GM12878 (cell line): ENCODE results near the gene BLACAT1. TPM values are rescaled to one million over a fixed set of nuclear protein-coding genes. Genes with fewer than 3 reads are reported as not detected.

Experiments used
- ATAC-seq: fragments of 200-7000 bp; cut with Tn5 transposase; 3 replicates; pipeline ENCODE4 v1.9.1; 2020; ENCODE audit warnings: mild to moderate bottlenecking, moderate library complexity
- BruUV-seq: library from RNA; stranded (reverse); fragments of 400-500 nt; replicated peaks from 2 replicates; lab custom pipeline; 2021; lab: Mats Ljungman, UMichigan
- CTCF ChIA-PET: fragments of 300-600 bp; sonication (Branson Sonifier 250); formaldehyde crosslinking; extraction: SDS; loops from one replicate; lab custom pipeline; 2021; ENCODE audit warnings: inconsistent platforms; lab: Yijun Ruan, JAX
- POLR2A ChIA-PET: fragments of 350-600 bp; formaldehyde crosslinking; extraction: SDS; loops from one replicate; lab custom pipeline; 2021; ENCODE audit warnings: inconsistent platforms; lab: Charles Lee
- RAD21 ChIA-PET: fragments of 300-600 bp; sonication (Branson Sonifier 250); formaldehyde crosslinking; loops from one replicate; lab custom pipeline; 2023; ENCODE audit warnings: antibody characterized with exemption; ENCODE audit not compliant: unreplicated experiment; lab: Charles Lee
- SMC1A ChIA-PET: fragments of 300-600 bp; sonication (Branson Sonifier 250); formaldehyde crosslinking; loops from one replicate; lab custom pipeline; 2023; ENCODE audit not compliant: unreplicated experiment, uncharacterized antibody; lab: Charles Lee
- DNase-seq: peaks from one replicate; pipeline ENCODE4 v3.0.0-alpha.2; 2011; ENCODE audit warnings: low read depth, low spot score
- FAIRE-seq: peaks from 3 replicates; lab custom pipeline; 2011; peaks lifted over from hg19 to GRCh38; lab: Jason Lieb, UNC
- H2AFZ ChIP-seq: 2 replicates; pipeline ENCODE4 v1.6.0; 2011; ENCODE audit warnings: low read depth, low read length, control low read depth; ENCODE audit not compliant: control insufficient read depth
- H3K27ac ChIP-seq: 2 replicates; pipeline ENCODE4 v1.5.1; 2011; ENCODE audit warnings: control low read depth; ENCODE audit not compliant: control insufficient read depth, insufficient read depth
- H3K27me3 ChIP-seq, 2 experiments: replicated peaks in 1 of 2; 2 replicates each; pipeline versions ENCODE4 v1.6.0 to v1.6.1; 2011; ENCODE audit warnings: low read length in 1 of 2; ENCODE audit not compliant: control insufficient read depth in 2 of 2, insufficient read depth in 2 of 2
- H3K36me3 ChIP-seq, 2 experiments: 2 replicates each; pipeline ENCODE4 v1.5.1; 2011; ENCODE audit warnings: low read length in 1 of 2; ENCODE audit not compliant: control insufficient read depth in 2 of 2, insufficient read depth in 2 of 2
- H3K4me1 ChIP-seq: 2 replicates; pipeline ENCODE4 v1.6.1; 2011; ENCODE audit warnings: mild to moderate bottlenecking, low read length, moderate library complexity, mixed read lengths; ENCODE audit not compliant: control insufficient read depth, insufficient read depth
- H3K4me2 ChIP-seq: 2 replicates; pipeline ENCODE4 v1.6.0; 2011; ENCODE audit warnings: control low read depth; ENCODE audit not compliant: control insufficient read depth, insufficient read depth
- H3K4me3 ChIP-seq: fragments of 200-600 bp; sonication (generic); 2 replicates; pipeline ENCODE4 v1.5.1; 2016
- H3K79me2 ChIP-seq: 2 replicates; pipeline ENCODE4 v1.6.0; 2011; ENCODE audit warnings: low read length; ENCODE audit not compliant: control insufficient read depth, insufficient read depth
- H3K9ac ChIP-seq: 2 replicates; pipeline ENCODE4 v1.8.0; 2011; ENCODE audit warnings: low read length, control low read depth, mixed read lengths; ENCODE audit not compliant: control insufficient read depth, insufficient read depth
- H3K9me3 ChIP-seq: replicated peaks from 3 replicates; pipeline ENCODE4 v1.5.1; 2011; ENCODE audit warnings: mild to moderate bottlenecking, low read length; ENCODE audit not compliant: control insufficient read depth, insufficient read depth
- H4K20me1 ChIP-seq: 2 replicates; pipeline ENCODE4 v1.6.0; 2011; ENCODE audit not compliant: control insufficient read depth, insufficient read depth
- CBFB ChIP-seq: IDR thresholded peaks from 2 replicates; pipeline ENCODE4 v1.6.1; 2016; ENCODE audit warnings: antibody characterized with exemption, low read depth
- CREM ChIP-seq: IDR thresholded peaks from 2 replicates; pipeline ENCODE4 v1.6.1; 2014; ENCODE audit warnings: antibody characterized with exemption, low read depth
- CUX1 ChIP-seq: IDR thresholded peaks from 2 replicates; pipeline ENCODE4 v1.6.1; 2012; ENCODE audit warnings: improper control_type of control experiment, low read depth, low read length; ENCODE audit not compliant: insufficient replicate concordance
- ESRRA ChIP-seq: IDR thresholded peaks from 2 replicates; pipeline ENCODE4 v1.6.1; 2012; ENCODE audit warnings: mild to moderate bottlenecking, low read length, improper control_type of control experiment
- FOXK2 ChIP-seq: fragments of 450-650 bp; IDR thresholded peaks from 2 replicates; pipeline ENCODE4 v1.6.1; 2017; ENCODE audit warnings: mild to moderate bottlenecking, moderate library complexity
- HCFC1 ChIP-seq: fragments of 150-350 bp; IDR thresholded peaks from 2 replicates; pipeline ENCODE4 v1.6.1; 2014; ENCODE audit warnings: low read length
- HDAC6 ChIP-seq: fragments of 200-600 bp; sonication (generic); IDR thresholded peaks from one replicate; pipeline ENCODE4 v1.8.0; 2017; ENCODE audit warnings: antibody characterized with exemption; ENCODE audit not compliant: unreplicated experiment
- MEF2A ChIP-seq: IDR thresholded peaks from 2 replicates; pipeline ENCODE4 v1.6.1; 2011; ENCODE audit warnings: low read depth, mild to moderate bottlenecking, low read length, moderate library complexity; ENCODE audit not compliant: insufficient read depth
- NR2F1 ChIP-seq: fragments of 450-650 bp; conservative IDR thresholded peaks from 2 replicates; pipeline ENCODE4 v1.6.1; 2017; ENCODE audit warnings: mild to moderate bottlenecking
- POLR2AphosphoS2 ChIP-seq: IDR thresholded peaks from 2 replicates; pipeline ENCODE4 v1.6.1; 2011; ENCODE audit warnings: low read depth, mild to moderate bottlenecking, low read length, improper control_type of control experiment, moderate library complexity
- RCOR1 ChIP-seq: conservative IDR thresholded peaks from 2 replicates; pipeline ENCODE4 v1.6.1; 2012; ENCODE audit warnings: low read depth, low read length, improper control_type of control experiment
- SMAD1 ChIP-seq: fragments of 450-650 bp; IDR thresholded peaks from 2 replicates; pipeline ENCODE4 v1.6.1; 2018; ENCODE audit warnings: mild to moderate bottlenecking, low read depth; ENCODE audit not compliant: partially characterized antibody
- SP1 ChIP-seq: IDR thresholded peaks from one replicate; pipeline ENCODE4 v1.6.1; 2011; ENCODE audit warnings: low read depth, low read length
- WGBS: methylation state at CpG from one replicate; pipeline ENCODE4 v1.1.6; 2016; ENCODE audit warnings: low lambda C conversion rate; ENCODE audit not compliant: insufficient replicate concordance, insufficient coverage; ENCODE audit errors: missing lambda C conversion rate; 5-methylcytosine and 5-hydroxymethylcytosine counted together
- in situ Hi-C: fragments of 300-500 bp; cut with MboI; formaldehyde crosslinking; loops from 9 replicates; pipeline ENCODE4 v1.14.3; 2018; ENCODE audit warnings: mixed read lengths
- intact Hi-C: fragments of 100-400 bp; cut with micrococcal nuclease; formaldehyde crosslinking; loops from one replicate; pipeline ENCODE4 v1.14.2; 2022; ENCODE audit not compliant: unreplicated experiment
- polyA plus RNA-seq, 11 experiments: library from polyadenylated mRNA; depleted of rRNA in 4 of 11; unstranded in 6 of 11; stranded (reverse) in 5 of 11; fragments of >200 nt; fragmentation: Nextera tagmentation in 4 of 11; fragmentation: Illumina TruSeq in 1 of 11; extraction: Ambion mirVana in 4 of 11; extraction: Trizol in 1 of 11; gene quantifications; 1 replicate in 1 of 11; 2 replicates in 10 of 11; pipeline versions ENCODE4 v1.2.1 to v1.2.3, GENCODE V29; 2011 to 2016; ENCODE audit warnings: inconsistent platforms in 2 of 11, missing spikeins in 2 of 11, low read depth in 1 of 11
- total RNA-seq, 4 experiments: library from RNA; depleted of rRNA in 3 of 4; stranded (reverse); fragments of >200 nt in 3 of 4; fragmentation: Illumina TruSeq in 1 of 4; extraction: Trizol in 1 of 4; gene quantifications; 2 replicates each; pipeline versions ENCODE4 v1.2.1 to v1.2.3, GENCODE V29; 2013 to 2021

Gene BLACAT1
- total and polyA plus RNA-seq, 10 of the 15 experiments (the other 5 are each of a cell fraction or from before 2014, with no cell fraction given): 0.04 to 1.6 (median 0.15) TPM; not detected in 1

GRCh38 chr1:205495237-205495823 is 39.5 kb upstream of the BLACAT1 start:
- peaks cover 4% of the 10 kb centered on the region in 2 experiments; a peak in 3 of 4 replicates for H3K27me3 ChIP-seq
- CTCF ChIA-PET: interaction anchor here (1.6 to 22.4 kb wide), 3 partner anchors 10 to 99 kb away, joined by 10 to 891 read pairs (median 20); partner anchors contain the start of gene CDK18

More at GRCh38 chr1:205495237-205495823, 39.5 kb upstream of the BLACAT1 start:
- in situ Hi-C loops: no loop called here
- ATAC-seq (no peak), FAIRE-seq (no peak), DNase-seq (no peak)
- ChIA-PET POLR2A (no interaction called here), SMC1A (interaction anchor here (1.0 to 17.0 kb wide), 4 partner anchors 10 to 159 kb away, joined by 3 to 319 read pairs (median 7); no protein-coding TSS in a partner anchor), RAD21 (interaction anchor here (1.4 to 11.2 kb wide), 2 partner anchors 29 kb away, joined by 5 to 342 read pairs; no protein-coding TSS in a partner anchor)
- H3K36me3 ChIP-seq: no peaks in the 10 kb centered on the region
- BruUV-seq: no TSS peak
- H3K9me3 ChIP-seq: no peaks in the 10 kb centered on the region
- WGBS: 15% methylated on average over 9 of the region's 9 CpGs
- no peak overlapping the region for H3K9ac ChIP-seq
- H3K27ac ChIP-seq: no peak overlapping the region
- H3K4me1 ChIP-seq: no peaks in the 10 kb centered on the region
- intact Hi-C loops: no loop called here
- no peaks in the 10 kb centered on the region for H3K79me2 ChIP-seq
- no peak overlapping the region for H2AFZ ChIP-seq
- no peaks in the 10 kb centered on the region for H4K20me1 ChIP-seq
- TF ChIP-seq MEF2A (no peak), NR2F1 (no peak), HCFC1 (no peak), CREM (no peak), POLR2AphosphoS2 (no peak), ESRRA (no peak), CUX1 (no peak), CBFB (no peak), SMAD1 (no peak), RCOR1 (no peak), HDAC6 (no peak), FOXK2 (no peak), SP1 (no peak)
- no peak overlapping the region for H3K4me2 ChIP-seq
- H3K4me3 ChIP-seq: no peak overlapping the region
